NCI-H2196 (cell line): Measurements from ENCODE around the gene TBX3.

Source experiments
- DNase-seq: peaks from one replicate; lab custom pipeline; 2025; ENCODE audit not compliant: unreplicated experiment; lab: John Stamatoyannopoulos, UW

TBX3 gene

DNA sequence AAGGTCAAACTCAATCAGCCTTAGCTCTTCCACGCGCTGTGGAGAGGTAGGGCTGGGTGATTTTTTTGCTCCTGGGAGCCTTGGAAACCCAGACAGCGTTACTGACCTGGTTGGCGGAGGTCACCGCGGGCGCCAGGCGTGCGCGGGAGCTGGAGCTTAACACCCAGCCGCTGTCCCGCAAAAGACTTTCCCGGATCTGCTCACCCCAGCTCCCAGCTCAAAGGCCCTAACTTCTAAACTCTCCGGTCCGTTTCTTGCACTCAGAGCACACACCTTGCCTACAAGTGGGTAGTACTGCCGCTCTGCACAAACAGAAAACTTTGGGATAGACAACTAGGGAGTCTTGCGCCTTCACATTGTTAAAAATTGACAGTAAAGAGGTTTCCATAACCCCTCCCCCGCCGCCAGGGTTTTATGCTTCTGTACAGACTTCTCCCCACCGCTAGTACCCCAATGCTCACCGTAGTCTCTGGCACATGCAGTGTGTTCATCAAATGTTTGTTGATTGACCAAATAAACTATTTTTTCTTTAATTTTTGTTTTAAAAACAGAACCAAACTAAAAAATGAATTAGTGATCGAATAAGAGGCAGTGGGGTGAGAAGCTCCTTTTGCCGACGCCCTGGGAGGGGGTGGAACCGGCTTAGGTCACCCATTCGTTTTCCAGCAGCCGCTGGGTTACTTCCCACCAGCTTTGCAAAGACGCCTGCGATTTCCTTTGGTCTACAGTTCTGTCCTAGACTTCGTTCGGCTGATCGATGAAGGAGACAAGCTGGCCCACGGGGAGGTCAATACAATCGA, 12.7 kb upstream of the TBX3 start:
- no peak for DNase-seq

DNA sequence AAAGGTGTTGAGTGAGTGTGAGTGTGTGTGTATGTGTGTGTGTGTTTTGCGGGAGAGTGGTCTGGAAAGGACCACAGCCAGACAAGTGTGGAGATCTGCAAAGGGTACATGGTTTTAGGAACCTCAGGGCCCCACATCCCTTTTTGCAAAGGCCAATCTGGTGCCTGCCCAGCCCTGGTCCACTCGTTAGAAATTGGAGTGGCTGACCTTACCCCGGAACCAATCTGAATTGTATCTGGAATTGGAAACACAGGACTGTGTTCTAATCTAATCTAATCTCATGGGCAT, 11.3 kb upstream of the TBX3 start:
- DNase-seq: no peak

DNA sequence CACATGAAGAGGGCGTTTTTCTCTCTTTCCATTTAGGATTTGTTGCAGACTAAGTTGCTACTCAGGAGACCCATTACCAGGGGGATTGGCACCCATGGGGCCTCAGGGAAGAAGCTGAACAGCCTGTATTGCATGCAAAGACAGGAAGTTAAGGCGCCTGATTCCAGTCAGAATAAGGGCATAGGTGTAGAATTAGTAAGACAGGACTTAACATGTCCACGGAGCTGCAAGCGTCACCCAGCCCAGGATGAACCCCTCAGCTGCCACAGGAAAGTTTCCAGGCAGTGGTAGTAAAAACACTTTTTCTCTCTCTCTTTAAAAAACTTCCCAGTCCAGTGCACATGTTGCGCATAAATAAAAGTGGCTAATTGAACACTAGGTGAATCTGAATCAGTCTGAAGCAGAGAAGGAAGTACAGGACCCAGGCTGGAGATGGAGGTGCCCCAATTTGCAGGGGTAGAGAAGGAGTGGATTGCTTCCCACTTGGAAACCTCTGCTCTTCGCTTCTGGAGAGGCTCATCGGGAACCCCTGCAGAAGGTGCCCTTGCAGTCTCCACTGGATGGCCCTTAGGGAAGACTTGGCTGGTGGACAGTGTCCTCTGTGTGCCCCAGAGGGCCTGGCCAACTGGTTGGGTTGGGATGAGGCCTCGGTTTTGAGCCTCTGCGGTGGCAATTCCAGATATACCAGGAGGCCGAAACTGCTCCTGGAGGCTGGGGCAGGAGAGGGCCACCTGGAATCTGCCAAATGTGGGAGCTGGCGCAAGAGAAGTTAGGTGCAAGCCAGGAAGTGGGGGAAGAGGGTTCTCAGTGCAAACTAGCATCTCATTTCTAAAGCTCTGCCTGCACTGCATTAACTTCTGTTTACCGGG, 10.7 kb upstream of the TBX3 start:
- DNase-seq: no peak

DNA sequence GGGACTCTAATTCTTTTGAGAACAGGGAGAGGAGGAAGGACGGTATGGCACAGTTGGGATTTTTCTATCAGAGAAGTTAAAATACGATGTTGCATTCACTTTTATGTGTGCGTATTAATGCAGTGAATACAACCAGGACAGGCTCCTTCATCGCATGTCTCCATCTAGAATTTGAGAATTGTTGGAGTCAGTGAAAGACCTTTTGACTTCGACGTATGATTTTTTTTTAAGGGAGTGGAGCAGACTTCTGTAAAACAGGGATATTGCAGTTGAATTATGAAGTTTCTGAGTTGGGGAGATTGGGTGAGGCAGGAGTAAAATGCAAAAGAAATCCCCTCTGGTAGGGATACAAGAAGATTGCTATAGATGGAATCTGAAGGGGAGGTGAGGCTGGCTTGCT, 9.6 kb upstream of the TBX3 start:
- no peak for DNase-seq

DNA sequence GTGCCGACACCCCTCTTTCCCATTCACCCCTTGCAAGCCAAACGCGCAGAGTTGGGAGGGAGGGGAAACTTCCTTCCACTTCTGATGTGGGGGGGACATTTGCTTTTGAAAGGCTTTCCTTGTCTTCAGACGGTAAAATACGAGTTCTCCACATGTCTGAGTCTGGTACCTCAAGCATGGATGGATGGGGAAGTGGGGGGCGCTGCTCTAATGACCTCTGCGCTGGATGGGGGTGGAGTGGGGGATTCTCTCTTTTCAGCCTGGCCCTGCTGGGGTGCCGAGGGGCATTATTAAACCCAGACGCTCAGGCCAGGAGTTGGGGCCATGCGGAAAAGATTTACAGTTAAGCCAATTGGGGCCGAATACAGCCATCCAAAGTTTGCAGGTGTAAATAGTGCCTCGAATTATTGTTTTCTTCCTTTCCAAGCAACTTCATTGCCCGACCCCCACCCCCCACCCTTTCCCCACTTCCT, 9.1 kb upstream of the TBX3 start:
- DNase-seq: no peak

DNA sequence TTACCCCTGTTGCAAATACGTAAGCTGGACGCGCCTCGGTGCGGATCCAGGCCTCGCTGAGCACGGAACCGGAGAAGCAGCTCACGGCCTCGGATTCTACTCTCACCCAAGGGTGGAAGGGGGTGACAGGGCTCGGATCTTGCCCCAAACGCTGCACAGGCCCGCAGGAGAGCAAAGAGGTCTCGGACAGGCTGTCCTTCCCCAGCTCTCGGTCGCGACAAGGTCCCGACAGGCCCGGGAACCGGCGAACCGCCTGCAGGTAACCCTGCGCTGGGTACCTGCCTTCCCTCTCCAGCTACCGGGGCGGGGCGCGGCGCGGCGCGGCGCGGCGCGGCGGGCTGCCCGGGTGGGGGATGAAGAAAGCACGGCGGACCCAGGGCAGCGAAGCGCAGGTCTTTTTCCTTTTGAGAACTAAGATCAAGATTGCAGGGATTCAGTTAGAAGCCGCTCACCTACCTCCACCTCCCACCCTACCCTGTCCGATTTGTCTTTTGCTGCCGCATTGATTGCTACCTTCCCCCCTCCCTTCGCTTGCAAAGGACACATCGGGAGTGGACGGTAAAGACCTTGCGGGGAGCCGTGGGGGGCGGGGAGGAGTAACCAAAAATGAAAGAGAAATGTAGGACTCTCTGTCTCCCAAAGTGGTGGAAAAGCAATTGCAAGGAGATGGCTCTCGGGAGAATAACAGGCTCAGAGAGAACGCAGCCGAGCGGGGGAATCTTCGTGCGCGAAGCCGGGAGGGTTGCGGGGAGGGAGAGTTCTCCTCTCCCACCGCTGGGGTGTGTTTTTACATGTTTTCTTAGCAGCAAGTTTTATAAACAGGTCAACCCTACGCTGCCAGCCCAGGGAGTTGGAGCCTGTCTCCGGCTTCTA, 8.4 kb upstream of the TBX3 start:
- no peak for DNase-seq

DNA sequence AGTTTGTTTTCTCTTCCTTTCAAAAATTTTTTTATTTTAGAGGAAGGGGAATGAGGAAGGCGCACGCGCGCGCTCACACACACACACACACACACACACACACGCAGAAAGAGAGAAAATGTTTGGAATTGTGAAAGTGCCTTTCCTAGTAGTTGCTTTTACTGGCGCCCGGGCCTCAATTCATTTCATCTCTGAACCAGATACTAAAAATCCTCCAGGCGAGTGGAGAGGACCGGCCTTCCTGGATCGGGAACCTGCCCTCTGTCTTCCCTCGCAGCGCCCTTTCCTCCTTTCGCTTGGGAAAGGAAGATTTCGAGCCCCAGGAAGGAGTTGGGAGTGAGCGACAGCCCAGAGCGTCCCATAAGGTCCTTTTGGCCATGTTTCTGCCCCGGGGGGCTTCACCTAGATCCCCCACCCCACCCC, 7.8 kb upstream of the TBX3 start:
- DNase-seq: no peak

DNA sequence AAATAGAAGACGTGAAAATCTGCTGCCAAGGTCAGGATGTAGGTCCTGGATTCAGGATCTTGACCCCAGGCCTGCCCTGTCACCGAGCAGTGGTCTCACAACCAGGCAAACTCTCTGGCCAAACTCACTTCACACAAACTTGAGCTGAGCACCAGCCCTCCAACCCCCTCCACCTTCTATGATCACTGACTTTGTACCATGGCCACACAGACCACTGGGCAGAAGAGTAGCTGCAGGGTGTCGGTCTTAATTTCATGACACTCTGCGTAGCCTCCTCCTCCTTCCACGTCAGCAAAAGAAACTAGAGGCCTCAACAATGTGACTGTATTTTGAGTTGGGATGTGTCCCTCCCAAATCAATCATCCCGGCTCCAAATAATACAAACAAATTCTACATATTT, 7.2 kb upstream of the TBX3 start:
- no peak for DNase-seq

DNA sequence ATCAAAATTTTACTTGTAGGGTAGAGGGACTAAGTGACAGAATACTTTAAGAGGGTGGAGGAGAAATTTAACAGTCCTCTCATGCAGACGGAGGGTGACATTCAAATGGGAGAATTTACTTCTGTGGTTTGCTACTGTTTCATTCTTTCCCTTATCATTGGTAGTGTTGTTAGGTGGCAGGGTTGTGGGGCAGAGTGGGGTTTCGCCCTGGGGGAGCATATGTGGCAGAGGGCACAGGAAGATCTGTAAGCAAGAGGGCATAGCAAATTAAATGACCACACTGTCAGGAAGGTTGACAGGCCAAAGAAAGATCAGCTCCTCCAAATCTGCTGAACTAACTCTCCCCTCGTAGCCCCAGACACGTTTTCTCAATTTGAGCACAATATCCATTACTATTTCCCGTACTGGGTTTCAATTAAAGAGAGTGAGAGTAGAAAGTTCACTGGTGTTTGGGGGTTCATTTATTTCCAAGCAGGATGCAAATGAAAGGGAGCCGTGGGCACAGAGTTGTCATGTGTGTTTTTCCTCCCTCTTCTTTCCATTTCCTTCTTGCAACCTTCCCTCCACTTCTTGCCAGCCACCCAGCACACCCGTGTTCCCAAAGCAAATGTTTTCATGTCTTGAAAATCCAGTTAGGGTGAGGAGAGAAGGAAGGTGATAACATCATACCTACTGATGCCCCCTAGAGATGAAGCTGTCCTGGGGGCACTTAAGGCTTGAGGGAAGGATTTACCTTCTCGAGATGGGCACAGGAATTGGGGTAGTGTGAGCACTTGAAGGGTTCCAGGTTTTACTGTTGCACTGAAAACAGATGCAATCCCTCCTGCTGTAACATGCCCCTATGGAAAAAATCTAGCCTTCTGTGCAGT, 6.5 kb upstream of the TBX3 start:
- no peak for DNase-seq

DNA sequence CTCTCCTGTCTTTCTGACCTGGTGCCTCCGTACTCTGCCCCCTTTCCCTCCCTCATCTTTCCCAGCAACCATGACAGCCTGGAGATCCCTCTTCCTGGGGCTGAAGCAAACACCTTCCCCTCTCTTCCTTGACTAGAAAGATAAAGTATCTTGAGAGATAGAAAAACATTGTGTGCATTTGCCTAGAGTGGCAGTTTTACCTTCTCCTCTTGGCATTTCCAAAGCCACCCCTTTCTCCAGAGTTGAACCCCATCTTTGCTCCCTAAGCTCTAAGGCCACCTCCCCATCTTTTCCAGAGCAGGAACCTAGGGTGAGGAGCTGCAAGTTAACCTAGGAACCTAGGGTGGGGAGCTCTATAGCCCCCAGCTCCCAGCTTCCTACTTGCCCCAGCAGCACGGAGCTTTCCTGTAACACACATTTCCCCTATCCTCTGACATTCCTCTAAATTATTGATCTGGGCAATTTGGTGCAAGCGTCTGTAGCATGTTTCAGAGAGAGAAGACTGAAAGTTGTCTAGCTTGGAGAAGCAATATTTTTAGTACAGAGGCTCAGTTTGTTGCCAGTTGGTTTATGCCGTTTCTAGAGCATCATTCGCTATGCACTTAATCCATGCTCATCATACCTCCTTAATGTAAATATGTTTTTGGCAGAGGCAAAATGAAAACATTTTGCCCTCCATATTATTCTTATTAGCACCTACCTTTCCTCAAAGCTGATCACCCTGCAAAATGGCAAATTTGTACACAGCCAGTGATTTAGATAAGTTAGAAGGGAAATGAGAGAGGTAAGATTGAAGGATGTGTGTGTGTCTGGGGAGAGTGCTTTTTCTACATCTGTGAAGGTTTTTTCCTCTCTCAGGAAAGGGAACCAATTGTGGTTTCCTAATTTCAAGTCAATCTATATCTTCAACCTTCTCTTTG, 5.4 kb upstream of the TBX3 start:
- no peak for DNase-seq

DNA sequence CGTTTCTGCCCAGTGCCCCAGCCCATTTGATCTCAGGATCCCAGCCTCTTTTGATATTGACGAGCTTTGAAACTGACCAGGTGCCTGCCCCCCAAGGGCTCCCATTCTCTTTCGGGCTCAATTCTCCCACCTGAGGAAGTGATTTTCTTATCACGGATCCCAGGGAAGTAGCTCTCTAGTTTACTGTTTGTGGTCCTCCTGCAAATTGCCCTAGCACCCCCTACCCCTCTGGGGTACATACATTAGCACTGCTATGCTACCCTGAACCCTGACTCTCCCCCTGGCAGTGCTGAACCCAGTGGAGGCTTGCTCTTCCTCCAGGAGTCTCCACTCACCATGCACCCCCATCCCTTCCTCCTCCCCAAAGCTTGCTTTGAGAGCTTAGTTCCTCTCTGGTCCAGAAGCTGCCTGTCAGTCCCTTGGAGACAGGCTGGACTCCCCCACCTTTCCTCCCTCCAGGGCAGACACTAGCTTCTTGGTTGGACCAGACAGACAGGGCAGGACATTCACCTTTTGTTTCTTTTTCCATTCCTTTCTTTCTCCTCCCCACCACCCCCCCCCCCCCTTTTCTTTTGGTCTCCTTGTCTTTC, 4.4 kb upstream of the TBX3 start:
- no peak for DNase-seq

DNA sequence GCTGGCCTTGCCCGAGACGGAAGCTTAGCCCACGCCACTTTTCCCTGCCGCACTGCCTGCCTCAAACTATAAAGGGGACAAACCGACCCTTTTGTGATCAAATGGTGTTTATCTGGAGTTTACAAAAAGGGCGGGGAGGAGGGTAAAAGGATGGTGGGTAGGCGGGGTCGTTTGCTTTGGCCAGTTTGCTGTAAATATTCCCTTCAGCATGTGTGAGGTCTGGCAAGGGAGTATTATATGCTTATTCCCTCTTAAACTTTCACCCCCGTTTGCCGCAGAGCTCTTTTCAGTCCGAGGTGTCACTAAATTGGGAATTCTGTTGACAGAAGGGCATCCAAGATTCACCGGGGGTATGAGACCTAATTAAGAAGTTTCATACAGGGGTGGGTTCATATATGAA, 3.8 kb upstream of the TBX3 start:
- DNase-seq: no peak

DNA sequence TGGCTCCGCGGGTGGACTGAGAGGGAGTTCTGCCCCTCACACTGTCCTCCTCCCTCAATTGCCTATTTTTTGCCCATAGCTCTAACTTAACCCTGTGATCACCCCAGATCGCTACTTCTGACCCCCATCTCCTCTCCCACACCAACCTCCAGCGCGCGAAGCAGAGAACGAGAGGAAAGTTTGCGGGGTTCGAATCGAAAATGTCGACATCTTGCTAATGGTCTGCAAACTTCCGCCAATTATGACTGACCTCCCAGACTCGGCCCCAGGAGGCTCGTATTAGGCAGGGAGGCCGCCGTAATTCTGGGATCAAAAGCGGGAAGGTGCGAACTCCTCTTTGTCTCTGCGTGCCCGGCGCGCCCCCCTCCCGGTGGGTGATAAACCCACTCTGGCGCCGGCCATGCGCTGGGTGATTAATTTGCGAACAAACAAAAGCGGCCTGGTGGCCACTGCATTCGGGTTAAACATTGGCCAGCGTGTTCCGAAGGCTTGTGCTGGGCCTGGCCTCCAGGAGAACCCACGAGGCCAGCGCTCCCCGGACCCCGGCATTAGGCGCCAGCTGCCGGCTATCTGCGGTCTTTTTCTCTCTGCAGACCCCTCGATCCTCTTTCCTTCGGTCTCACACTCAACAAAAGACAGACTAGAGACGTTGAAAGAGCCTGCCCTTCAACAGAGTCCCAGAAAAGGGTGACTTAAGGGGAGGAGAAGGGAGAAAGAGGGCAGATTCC, 3.0 kb upstream of the TBX3 start:
- no peak for DNase-seq

DNA sequence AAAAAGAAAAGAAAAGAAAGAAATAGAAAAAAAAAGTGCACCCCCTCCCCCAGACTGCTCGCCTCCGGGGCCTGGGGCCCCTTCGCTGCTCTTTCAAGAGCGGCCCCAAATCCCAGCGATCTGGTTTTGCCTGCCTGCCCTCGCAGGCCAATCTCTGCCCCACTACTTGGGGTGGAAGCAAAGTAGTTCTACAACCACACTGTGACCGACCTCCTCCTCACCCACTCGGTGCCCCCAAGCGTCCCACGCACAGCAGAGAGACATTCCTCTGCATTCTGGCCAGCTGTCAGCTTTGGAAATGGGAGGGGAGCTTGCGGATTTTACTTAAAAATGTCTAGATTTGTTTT, 2.4 kb upstream of the TBX3 start:
- no peak for DNase-seq

DNA sequence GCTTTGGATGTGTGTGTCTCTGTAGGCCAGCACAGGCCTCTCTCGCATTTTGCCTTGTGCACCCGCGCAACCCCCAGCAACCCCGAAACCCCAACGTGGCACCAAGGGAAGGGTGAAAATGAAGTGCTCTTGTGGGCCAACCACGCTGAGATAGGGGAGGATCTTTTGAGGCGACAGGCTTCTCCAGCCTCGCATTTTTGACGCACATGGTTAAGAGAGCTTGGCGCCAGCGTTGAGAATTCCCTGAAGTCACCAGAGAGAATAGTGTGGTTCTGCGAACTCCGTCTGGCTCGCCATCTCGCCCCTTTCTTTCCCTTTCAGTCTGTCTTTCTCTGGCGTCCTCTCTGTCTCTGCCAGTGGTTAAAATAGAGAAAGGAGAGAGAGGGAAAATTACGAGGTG, 1.9 kb upstream of the TBX3 start:
- DNase-seq: no peak

DNA sequence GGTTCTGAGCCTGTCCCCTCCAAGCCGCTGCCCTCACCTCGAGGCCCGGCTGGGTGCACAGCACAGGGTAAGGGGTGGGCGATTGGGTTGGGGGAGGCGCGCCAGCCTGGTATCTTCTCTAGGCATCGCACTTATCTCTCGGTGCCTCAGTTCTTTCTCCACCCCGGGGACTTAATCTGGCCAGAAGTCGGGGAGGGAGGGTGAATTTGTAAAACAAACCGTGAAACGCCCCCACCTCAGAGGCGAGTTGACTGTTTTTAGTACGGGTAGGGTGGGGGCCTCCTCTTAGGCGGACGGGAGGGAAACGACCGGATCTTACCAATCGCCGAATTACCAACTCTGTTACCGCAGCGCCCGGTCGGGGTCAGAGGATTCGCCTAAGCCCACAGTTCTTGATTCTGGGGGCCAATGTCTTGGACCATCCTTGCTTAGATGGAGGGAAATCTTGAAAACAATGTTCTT, 1.4 kb upstream of the TBX3 start:
- DNase-seq: no peak

DNA sequence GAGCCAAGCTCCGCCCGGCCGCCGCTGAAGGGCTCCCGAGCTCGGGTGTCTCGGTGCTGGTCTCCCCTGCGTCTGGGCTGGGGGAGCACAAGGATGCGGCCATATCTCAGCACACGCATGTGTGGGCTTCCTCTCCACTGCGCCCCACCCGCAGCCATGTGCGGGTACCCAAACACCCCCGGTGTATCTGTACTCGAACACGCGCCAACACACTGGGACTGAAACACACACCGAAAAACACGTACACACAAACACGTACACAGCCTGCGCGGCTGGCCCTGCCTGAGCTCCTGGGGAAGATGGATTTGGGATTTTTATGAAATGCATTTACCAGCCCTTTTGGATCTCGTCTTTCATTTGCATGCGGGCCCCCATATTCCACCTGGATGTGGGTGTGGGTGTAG, 897 bp upstream of the TBX3 start:
- no peak for DNase-seq

DNA sequence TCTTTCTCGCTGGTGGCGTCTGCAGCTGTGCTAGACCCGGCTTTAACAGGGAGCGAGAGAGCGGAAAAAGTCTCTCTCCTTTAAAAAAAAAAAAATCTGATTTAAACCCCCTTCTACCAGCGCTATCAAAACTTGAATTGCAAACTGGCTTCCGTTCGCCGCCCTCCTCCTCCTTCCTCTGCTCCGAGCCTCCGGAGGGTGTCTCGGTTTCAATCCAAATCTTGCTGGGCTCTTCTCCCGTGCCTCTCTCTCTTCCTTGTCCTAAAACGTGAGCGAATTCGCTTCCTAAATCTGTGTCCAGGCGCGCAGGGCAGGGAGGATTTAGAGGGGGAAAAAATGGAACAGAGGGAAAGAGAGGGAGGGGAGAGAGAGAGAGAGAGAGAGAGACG, 272 bp downstream of the TBX3 start:
- DNase-seq: no peak
